ENCODE results near the gene POLR3F. TPM values are rescaled to one million over a fixed set of nuclear protein-coding genes. Genes with fewer than 3 reads are reported as not detected.
A peak's percentile ranks its signal among the peaks of the same experiment; 100 is the strongest.

Gene POLR3F
- total and polyA plus RNA-seq, 9 of the 15 experiments (the other 6 are each of a cell fraction or from before 2014, with no cell fraction given): 7.0 to 15.0 (median 9.6) TPM

DNA sequence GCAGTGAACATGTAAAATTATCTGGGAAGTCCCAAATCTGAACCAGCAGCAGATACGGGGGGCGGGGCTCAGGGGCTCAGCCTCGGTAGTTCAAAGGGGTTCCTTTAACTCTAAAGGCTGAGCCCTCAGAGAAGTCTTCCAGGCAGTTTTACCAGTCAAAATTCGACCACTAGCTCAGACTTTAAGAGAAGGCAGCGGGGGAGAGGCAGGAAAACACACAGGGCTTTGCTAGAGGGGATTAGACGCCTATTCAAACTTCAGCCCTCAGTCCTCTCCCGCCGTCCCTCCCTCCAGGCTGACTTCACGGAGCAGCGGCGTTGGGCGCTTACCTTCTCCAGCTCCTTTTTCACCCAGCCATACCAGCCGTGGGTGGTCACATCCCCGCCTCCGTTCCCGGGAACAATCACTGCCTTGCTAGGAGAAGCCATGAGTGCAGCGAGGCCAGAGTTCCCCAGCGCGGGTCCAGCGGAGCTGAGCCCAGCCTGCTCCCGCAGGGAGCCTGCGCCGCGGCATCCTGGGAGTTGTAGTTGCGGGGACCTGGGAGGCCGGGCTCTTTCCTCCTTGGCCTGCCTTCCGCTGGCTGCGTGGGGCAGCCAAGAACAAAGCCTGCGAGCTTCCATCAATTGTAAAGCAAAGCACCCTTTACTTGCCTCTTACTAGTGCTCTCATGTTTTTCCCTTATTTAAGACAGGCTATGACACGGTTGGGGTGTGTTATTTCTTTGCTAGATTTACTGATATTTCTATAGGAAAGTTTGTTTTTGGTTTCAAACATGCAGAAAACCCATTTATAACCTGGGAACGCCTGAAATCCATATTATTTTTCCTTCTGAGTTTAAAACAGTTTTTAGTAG lies 29.8 kb downstream of the POLR3F start, which contains the start of gene RBBP9 (continued):
- TF ChIP-seq, protein P1, sequence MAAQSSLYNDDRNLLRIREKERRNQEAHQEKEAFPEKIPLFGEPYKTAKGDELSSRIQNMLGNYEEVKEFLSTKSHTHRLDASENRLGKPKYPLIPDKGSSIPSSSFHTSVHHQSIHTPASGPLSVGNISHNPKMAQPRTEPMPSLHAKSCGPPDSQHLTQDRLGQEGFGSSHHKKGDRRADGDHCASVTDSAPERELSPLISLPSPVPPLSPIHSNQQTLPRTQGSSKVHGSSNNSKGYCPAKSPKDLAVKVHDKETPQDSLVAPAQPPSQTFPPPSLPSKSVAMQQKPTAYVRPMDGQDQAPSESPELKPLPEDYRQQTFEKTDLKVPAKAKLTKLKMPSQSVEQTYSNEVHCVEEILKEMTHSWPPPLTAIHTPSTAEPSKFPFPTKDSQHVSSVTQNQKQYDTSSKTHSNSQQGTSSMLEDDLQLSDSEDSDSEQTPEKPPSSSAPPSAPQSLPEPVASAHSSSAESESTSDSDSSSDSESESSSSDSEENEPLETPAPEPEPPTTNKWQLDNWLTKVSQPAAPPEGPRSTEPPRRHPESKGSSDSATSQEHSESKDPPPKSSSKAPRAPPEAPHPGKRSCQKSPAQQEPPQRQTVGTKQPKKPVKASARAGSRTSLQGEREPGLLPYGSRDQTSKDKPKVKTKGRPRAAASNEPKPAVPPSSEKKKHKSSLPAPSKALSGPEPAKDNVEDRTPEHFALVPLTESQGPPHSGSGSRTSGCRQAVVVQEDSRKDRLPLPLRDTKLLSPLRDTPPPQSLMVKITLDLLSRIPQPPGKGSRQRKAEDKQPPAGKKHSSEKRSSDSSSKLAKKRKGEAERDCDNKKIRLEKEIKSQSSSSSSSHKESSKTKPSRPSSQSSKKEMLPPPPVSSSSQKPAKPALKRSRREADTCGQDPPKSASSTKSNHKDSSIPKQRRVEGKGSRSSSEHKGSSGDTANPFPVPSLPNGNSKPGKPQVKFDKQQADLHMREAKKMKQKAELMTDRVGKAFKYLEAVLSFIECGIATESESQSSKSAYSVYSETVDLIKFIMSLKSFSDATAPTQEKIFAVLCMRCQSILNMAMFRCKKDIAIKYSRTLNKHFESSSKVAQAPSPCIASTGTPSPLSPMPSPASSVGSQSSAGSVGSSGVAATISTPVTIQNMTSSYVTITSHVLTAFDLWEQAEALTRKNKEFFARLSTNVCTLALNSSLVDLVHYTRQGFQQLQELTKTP (IDR thresholded peaks at IDR 0.05; ENCODE audit: low read depth in 1 of 2, partially characterized antibody in 2 of 2): peak in 1 of 2 experiments; percentile 83
- TF ChIP-seq ATF7 (IDR thresholded peaks at IDR 0.05): peak; percentile 61; the same call in 1 of the 2 replicates
- TF ChIP-seq XRCC5 (IDR thresholded peaks at IDR 0.05; ENCODE audit: low read depth, low read length): peak; percentile 52; the same call in 1 of the 2 replicates
- TF ChIP-seq SIN3B (IDR thresholded peaks at IDR 0.05; ENCODE audit: low read depth): no peak
- TF ChIP-seq ZNF3 (CRISPR knock-in tag; IDR thresholded peaks at IDR 0.05): no peak
- TF ChIP-seq, protein P2, sequence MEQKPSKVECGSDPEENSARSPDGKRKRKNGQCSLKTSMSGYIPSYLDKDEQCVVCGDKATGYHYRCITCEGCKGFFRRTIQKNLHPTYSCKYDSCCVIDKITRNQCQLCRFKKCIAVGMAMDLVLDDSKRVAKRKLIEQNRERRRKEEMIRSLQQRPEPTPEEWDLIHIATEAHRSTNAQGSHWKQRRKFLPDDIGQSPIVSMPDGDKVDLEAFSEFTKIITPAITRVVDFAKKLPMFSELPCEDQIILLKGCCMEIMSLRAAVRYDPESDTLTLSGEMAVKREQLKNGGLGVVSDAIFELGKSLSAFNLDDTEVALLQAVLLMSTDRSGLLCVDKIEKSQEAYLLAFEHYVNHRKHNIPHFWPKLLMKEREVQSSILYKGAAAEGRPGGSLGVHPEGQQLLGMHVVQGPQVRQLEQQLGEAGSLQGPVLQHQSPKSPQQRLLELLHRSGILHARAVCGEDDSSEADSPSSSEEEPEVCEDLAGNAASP (IDR thresholded peaks at IDR 0.05): no peak
- TF ChIP-seq ERF (CRISPR knock-in tag; IDR thresholded peaks at IDR 0.05): no peak
- TF ChIP-seq PHF8 (IDR thresholded peaks at IDR 0.05; ENCODE audit: borderline replicate concordance, low read length): peak; percentile 60; the same call in 1 of the 2 replicates
- no peak for TF ChIP-seq EZH2 (IDR thresholded peaks at IDR 0.05; ENCODE audit: borderline replicate concordance, low read depth, low read length)
- TF ChIP-seq POLR2G (IDR thresholded peaks at IDR 0.05; ENCODE audit: low read depth, low read length): peak; percentile 74
- TF ChIP-seq GABPB1 (CRISPR knock-in tag; IDR thresholded peaks at IDR 0.05): peak; percentile 60; the same call in 1 of the 2 replicates
- TF ChIP-seq, protein P3, sequence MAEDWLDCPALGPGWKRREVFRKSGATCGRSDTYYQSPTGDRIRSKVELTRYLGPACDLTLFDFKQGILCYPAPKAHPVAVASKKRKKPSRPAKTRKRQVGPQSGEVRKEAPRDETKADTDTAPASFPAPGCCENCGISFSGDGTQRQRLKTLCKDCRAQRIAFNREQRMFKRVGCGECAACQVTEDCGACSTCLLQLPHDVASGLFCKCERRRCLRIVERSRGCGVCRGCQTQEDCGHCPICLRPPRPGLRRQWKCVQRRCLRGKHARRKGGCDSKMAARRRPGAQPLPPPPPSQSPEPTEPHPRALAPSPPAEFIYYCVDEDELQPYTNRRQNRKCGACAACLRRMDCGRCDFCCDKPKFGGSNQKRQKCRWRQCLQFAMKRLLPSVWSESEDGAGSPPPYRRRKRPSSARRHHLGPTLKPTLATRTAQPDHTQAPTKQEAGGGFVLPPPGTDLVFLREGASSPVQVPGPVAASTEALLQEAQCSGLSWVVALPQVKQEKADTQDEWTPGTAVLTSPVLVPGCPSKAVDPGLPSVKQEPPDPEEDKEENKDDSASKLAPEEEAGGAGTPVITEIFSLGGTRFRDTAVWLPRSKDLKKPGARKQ (CRISPR knock-in tag; IDR thresholded peaks at IDR 0.05): no peak
- TF ChIP-seq CCNT2 (IDR thresholded peaks at IDR 0.05; ENCODE audit: borderline replicate concordance, extremely low read depth, insufficient read length, low read depth, low read length): no peak
- TF ChIP-seq, protein P4, sequence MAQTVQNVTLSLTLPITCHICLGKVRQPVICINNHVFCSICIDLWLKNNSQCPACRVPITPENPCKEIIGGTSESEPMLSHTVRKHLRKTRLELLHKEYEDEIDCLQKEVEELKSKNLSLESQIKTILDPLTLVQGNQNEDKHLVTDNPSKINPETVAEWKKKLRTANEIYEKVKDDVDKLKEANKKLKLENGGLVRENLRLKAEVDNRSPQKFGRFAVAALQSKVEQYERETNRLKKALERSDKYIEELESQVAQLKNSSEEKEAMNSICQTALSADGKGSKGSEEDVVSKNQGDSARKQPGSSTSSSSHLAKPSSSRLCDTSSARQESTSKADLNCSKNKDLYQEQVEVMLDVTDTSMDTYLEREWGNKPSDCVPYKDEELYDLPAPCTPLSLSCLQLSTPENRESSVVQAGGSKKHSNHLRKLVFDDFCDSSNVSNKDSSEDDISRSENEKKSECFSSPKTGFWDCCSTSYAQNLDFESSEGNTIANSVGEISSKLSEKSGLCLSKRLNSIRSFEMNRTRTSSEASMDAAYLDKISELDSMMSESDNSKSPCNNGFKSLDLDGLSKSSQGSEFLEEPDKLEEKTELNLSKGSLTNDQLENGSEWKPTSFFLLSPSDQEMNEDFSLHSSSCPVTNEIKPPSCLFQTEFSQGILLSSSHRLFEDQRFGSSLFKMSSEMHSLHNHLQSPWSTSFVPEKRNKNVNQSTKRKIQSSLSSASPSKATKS (CRISPR knock-in tag; IDR thresholded peaks at IDR 0.05): no peak
- no peak for TF ChIP-seq FOS (IDR thresholded peaks at IDR 0.05; ENCODE audit: extremely low read depth, insufficient read length)
